ENCODE data around the gene BLVRA.

The BLVRA gene

GRCh38 chr7:43750016-43750887 lies 8.2 kb upstream of the BLVRA start:
- DNase-seq = no peak

GRCh38 chr7:43752411-43752810 lies 6.1 kb upstream of the BLVRA start:
- no peak for DNase-seq

GRCh38 chr7:43753271-43753810 lies 5.1 kb upstream of the BLVRA start:
- DNase-seq = no peak

GRCh38 chr7:43753843-43754242 lies 4.6 kb upstream of the BLVRA start:
- DNase-seq = no peak

- DNase-seq = no peak
These were observed 3.9 kb upstream of the BLVRA start for GRCh38 chr7:43754596-43754995.

GRCh38 chr7:43756368-43757072 lies 2.0 kb upstream of the BLVRA start:
- DNase-seq = no peak

GRCh38 chr7:43757073-43757720 lies 1.3 kb upstream of the BLVRA start:
- no peak for DNase-seq

- peak in 2 of 4 experiments; percentile 6 to 16 for DNase-seq
These were observed 573 bp downstream of the BLVRA start for GRCh38 chr7:43758822-43759683.

- DNase-seq = no peak
These were observed 2.4 kb downstream of the BLVRA start for GRCh38 chr7:43760861-43761260.

GRCh38 chr7:43761382-43761781 lies 2.9 kb downstream of the BLVRA start:
- DNase-seq = no peak

- no peak for DNase-seq
These were observed 3.6 kb downstream of the BLVRA start for GRCh38 chr7:43761938-43762692.

GRCh38 chr7:43763183-43763582 lies 4.7 kb downstream of the BLVRA start:
- no peak for DNase-seq

- no peak for DNase-seq
These were observed 5.7 kb downstream of the BLVRA start for GRCh38 chr7:43764039-43764761.

GRCh38 chr7:43764807-43765491 lies 6.5 kb downstream of the BLVRA start:
- no peak for DNase-seq

- no peak for DNase-seq
These were observed 8.1 kb downstream of the BLVRA start for GRCh38 chr7:43766564-43766963.

GRCh38 chr7:43767311-43767710 lies 8.8 kb downstream of the BLVRA start:
- no peak for DNase-seq

GRCh38 chr7:43768201-43768886 lies 9.9 kb downstream of the BLVRA start:
- no peak for DNase-seq

GRCh38 chr7:43768887-43769272 lies 10.4 kb downstream of the BLVRA start:
- no peak for DNase-seq

GRCh38 chr7:43769281-43769680 lies 10.8 kb downstream of the BLVRA start:
- no peak for DNase-seq
